ENCODE measurements around the gene BEX1.

DNA sequence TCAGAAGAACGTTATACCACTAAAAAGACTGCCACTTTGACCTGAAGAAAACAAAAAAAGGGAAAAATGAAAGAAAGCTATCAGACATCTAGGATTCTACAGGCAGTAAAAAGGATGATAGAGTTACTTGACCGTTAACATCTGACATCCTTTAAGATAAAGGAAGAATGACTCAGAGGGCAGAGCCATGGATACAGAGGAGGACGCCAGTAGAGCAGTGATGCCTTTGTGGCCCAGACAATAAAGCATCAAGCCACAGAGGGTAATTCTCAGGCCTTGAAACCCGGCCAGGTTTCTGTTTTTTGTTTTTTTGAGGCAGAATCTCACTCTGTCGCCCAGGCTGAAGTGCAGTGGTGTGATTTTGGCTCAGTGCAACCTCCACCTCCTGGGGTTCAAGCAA is 9.5 kb upstream of the BEX1 start:
- TF ChIP-seq, protein P1, sequence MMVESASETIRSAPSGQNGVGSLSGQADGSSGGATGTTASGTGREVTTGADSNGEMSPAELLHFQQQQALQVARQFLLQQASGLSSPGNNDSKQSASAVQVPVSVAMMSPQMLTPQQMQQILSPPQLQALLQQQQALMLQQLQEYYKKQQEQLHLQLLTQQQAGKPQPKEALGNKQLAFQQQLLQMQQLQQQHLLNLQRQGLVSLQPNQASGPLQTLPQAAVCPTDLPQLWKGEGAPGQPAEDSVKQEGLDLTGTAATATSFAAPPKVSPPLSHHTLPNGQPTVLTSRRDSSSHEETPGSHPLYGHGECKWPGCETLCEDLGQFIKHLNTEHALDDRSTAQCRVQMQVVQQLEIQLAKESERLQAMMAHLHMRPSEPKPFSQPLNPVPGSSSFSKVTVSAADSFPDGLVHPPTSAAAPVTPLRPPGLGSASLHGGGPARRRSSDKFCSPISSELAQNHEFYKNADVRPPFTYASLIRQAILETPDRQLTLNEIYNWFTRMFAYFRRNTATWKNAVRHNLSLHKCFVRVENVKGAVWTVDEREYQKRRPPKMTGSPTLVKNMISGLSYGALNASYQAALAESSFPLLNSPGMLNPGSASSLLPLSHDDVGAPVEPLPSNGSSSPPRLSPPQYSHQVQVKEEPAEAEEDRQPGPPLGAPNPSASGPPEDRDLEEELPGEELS (CRISPR knock-in tag; IDR thresholded peaks at IDR 0.05) = no peak
- TF ChIP-seq, protein P2, sequence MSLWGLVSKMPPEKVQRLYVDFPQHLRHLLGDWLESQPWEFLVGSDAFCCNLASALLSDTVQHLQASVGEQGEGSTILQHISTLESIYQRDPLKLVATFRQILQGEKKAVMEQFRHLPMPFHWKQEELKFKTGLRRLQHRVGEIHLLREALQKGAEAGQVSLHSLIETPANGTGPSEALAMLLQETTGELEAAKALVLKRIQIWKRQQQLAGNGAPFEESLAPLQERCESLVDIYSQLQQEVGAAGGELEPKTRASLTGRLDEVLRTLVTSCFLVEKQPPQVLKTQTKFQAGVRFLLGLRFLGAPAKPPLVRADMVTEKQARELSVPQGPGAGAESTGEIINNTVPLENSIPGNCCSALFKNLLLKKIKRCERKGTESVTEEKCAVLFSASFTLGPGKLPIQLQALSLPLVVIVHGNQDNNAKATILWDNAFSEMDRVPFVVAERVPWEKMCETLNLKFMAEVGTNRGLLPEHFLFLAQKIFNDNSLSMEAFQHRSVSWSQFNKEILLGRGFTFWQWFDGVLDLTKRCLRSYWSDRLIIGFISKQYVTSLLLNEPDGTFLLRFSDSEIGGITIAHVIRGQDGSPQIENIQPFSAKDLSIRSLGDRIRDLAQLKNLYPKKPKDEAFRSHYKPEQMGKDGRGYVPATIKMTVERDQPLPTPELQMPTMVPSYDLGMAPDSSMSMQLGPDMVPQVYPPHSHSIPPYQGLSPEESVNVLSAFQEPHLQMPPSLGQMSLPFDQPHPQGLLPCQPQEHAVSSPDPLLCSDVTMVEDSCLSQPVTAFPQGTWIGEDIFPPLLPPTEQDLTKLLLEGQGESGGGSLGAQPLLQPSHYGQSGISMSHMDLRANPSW (CRISPR knock-in tag; conservative IDR thresholded peaks at IDR 0.05; ENCODE audit: low read depth) = no peak
- TF ChIP-seq NR2C2 (CRISPR knock-in tag; IDR thresholded peaks at IDR 0.05) = no peak
- TF ChIP-seq, protein P3, sequence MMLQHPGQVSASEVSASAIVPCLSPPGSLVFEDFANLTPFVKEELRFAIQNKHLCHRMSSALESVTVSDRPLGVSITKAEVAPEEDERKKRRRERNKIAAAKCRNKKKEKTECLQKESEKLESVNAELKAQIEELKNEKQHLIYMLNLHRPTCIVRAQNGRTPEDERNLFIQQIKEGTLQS (CRISPR knock-in tag; conservative IDR thresholded peaks at IDR 0.05) = no peak
- TF ChIP-seq, protein P4, sequence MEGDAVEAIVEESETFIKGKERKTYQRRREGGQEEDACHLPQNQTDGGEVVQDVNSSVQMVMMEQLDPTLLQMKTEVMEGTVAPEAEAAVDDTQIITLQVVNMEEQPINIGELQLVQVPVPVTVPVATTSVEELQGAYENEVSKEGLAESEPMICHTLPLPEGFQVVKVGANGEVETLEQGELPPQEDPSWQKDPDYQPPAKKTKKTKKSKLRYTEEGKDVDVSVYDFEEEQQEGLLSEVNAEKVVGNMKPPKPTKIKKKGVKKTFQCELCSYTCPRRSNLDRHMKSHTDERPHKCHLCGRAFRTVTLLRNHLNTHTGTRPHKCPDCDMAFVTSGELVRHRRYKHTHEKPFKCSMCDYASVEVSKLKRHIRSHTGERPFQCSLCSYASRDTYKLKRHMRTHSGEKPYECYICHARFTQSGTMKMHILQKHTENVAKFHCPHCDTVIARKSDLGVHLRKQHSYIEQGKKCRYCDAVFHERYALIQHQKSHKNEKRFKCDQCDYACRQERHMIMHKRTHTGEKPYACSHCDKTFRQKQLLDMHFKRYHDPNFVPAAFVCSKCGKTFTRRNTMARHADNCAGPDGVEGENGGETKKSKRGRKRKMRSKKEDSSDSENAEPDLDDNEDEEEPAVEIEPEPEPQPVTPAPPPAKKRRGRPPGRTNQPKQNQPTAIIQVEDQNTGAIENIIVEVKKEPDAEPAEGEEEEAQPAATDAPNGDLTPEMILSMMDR (IDR thresholded peaks at IDR 0.05) = no peak

Data from WTC11 (cell line).